ENCODE results near the gene MMP11. TPM values are rescaled to one million over a fixed set of nuclear protein-coding genes. Genes with fewer than 3 reads are reported as not detected.

Gene MMP11
- total RNA-seq, 4 donors from 2014 or later, result 7.6 to 35.8 (median 8.7) TPM; not detected in 1

- Histone ChIP-seq H3K4me3 (peak overlapping the region; percentile 11 to 45), H3K36me3 (no peaks in the 10 kb centered on the region), H3K9me3 (no peaks in the 10 kb centered on the region), H3K27ac (peak overlapping the region; percentile 49 to 56), H3K4me1 (no peaks in the 10 kb centered on the region), H3K27me3 (no peaks in the 10 kb centered on the region)
- TF ChIP-seq CTCF (IDR thresholded peaks at IDR 0.05), result no peak
- TF ChIP-seq POLR2A (IDR thresholded peaks at IDR 0.05), result no peak
- intact Hi-C loops (cut with DNase I; ENCODE audit: low total_unique reads), result no loop called here
- DNase-seq, result peak in 1 of 2 donors; percentile 40
Observed at GRCh38 chr22:23772315-23772648, 367 bp upstream of the MMP11 start.

GRCh38 chr22:23773483-23774113 is 949 bp downstream of the MMP11 start:
- Histone ChIP-seq H3K4me3 (peak overlapping the region in 1 of 2 donors; percentile 45), H3K9me3 (no peaks in the 10 kb centered on the region), H3K27ac (peak overlapping the region in 1 of 2 donors; percentile 56), H3K4me1 (no peaks in the 10 kb centered on the region), H3K27me3 (no peaks in the 10 kb centered on the region), H3K36me3 (no peaks in the 10 kb centered on the region)
- TF ChIP-seq CTCF (IDR thresholded peaks at IDR 0.05) (no peak), POLR2A (IDR thresholded peaks at IDR 0.05) (no peak)
- DNase-seq, result no peak
- intact Hi-C loops (cut with DNase I; ENCODE audit: low total_unique reads), result no loop called here

- Histone ChIP-seq H3K9me3 (no peaks in the 10 kb centered on the region), H3K27me3 (no peaks in the 10 kb centered on the region), H3K4me3 (no peak overlapping the region), H3K4me1 (no peaks in the 10 kb centered on the region), H3K36me3 (no peaks in the 10 kb centered on the region), H3K27ac (no peak overlapping the region)
- no peak for TF ChIP-seq POLR2A (IDR thresholded peaks at IDR 0.05)
- no peak for TF ChIP-seq CTCF (IDR thresholded peaks at IDR 0.05)
- no peak for DNase-seq
- intact Hi-C loops (cut with DNase I; ENCODE audit: low total_unique reads), result no loop called here
Observed at GRCh38 chr22:23774114-23774921, 1.7 kb downstream of the MMP11 start.

- H3K4me1 ChIP-seq, result no peaks in the 10 kb centered on the region
- H3K27me3 ChIP-seq, result no peaks in the 10 kb centered on the region
- H3K36me3 ChIP-seq, result no peaks in the 10 kb centered on the region
- H3K27ac ChIP-seq, result no peak overlapping the region
- intact Hi-C loops (cut with DNase I; ENCODE audit: low total_unique reads), result no loop called here
- DNase-seq, result no peak
- no peak for TF ChIP-seq CTCF (IDR thresholded peaks at IDR 0.05)
- no peak for TF ChIP-seq POLR2A (IDR thresholded peaks at IDR 0.05)
- H3K4me3 ChIP-seq, result no peak overlapping the region
- no peaks in the 10 kb centered on the region for H3K9me3 ChIP-seq
Observed at GRCh38 chr22:23774922-23775436, 2.3 kb downstream of the MMP11 start.

- H3K27me3 ChIP-seq, result no peaks in the 10 kb centered on the region
- DNase-seq, result no peak
- no peaks in the 10 kb centered on the region for H3K36me3 ChIP-seq
- H3K9me3 ChIP-seq, result no peaks in the 10 kb centered on the region
- no peak overlapping the region for H3K27ac ChIP-seq
- TF ChIP-seq POLR2A (IDR thresholded peaks at IDR 0.05) (no peak), CTCF (IDR thresholded peaks at IDR 0.05) (no peak)
- H3K4me3 ChIP-seq, result no peak overlapping the region
- H3K4me1 ChIP-seq, result no peaks in the 10 kb centered on the region
- intact Hi-C loops (cut with DNase I; ENCODE audit: low total_unique reads), result no loop called here
Observed at GRCh38 chr22:23775779-23776375, 3.2 kb downstream of the MMP11 start.
